Erythroblast (primary cell): ENCODE results near the gene BCAR3.
"Not testable (repeated sequence)": the region's sequence is repeated elsewhere in the genome, so short reads cannot be mapped to it uniquely, and the experiment has no call there.

ENCODE experiments used
- DNase-seq, 2 experiments: peaks; one replicate each; lab custom pipeline; 2025; lab: John Stamatoyannopoulos, UW
- GATA1 ChIP-seq: IDR thresholded peaks from 2 replicates; pipeline ENCODE4 v1.6.1; 2011; ENCODE audit warnings: low read depth, mild to moderate bottlenecking, control low read depth, low read length, moderate library complexity
- POLR2A ChIP-seq: IDR thresholded peaks from 2 replicates; pipeline ENCODE4 v1.6.1; 2011; ENCODE audit warnings: mild to moderate bottlenecking, low read length

BCAR3 gene

DNA sequence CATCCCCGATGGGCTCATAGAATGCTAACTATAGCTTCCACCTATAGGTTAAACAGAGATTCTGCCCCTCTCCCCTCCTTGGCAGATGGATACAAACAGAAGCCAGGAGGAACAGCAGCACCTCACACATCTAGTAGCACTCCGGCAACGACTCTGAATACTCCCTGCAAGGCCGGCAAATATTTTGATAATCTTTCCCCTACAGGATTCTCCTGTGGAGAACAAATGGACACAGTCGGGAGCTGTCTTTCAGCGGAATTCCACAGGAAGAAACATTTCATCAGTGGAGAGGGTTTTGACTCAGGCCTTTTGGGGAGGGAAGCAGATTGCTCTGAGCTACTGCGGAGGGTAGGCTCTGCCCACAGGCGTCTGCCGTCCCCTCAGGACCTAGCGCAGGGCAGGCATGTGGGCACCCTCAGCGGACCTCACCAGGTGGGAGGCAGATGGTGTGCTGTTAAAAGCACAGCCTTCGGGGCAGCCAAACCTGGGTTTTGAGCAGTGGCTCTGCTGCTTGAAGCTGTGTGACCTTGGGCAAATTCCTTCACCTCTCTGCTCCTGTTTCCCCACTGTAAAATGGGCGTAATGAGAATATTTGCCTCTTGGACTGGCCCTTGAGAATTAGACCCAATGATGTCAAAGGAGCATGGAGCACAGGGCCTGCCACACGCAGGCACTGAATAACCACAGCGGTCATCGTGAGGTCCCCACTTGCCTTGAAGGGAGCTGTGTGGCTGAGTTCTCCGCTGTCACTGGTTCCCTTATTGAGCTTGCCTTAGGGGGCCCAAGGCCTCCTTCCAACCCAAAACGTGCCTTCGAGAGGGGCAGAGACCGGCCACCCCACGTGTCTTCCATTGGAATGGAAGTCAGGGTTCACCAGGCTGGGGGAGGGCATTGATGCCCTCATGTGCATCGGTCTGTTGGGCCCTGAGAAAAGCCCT, 19.2 kb upstream of the BCAR3 start:
- no peak for TF ChIP-seq POLR2A
- TF ChIP-seq GATA1, result no peak
- no peak for DNase-seq

DNA sequence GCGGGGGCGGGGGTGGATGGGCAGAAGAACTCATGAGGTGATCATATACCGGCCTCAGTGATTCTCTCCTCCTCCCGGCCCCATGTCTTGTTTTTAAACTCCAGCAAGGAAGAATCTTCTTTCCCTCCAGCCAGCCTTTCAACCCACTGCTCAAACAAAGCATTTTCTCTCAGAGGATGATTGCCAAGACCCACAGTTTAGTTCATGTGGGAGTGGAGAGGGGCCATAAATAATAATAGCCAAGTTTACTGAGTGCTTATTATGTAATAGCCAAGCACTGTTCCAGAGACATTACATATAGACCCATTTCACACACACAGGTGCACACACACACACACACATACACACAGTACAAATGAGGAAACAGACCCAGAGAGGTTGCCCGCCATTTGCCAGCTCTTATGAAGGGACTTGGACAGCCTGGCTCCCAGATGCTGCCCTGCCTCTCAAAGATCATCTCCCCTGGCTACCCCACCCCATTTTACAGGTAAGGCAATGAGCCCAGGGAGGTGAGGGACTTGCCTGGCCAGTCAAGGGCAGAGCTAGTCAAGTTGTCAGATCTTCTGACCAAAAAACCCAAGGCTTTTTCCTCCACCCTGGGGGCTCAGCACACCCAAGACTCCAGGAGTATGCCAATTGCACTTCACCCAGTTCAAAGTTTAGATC, 18.0 kb upstream of the BCAR3 start:
- no peak for DNase-seq
- TF ChIP-seq GATA1, result no peak
- no peak for TF ChIP-seq POLR2A

DNA sequence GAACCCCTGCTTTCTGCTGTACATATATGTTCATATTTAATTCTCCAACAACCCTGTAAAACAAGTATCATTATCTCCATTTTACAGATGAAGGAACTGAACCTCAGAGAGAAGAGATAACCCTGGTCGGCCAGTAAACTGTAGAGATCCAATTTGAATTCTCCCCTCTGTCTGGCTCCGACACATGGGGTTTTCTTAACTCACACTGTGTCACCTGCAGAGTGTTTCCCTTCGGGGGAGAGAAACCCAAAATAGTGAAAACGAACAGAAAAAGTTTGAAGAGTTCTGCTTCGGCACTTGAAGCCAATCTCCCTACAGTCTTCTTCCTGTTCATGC, 17.4 kb upstream of the BCAR3 start:
- TF ChIP-seq POLR2A, result no peak
- TF ChIP-seq GATA1, result no peak
- peak; percentile 14 to 60 for DNase-seq

DNA sequence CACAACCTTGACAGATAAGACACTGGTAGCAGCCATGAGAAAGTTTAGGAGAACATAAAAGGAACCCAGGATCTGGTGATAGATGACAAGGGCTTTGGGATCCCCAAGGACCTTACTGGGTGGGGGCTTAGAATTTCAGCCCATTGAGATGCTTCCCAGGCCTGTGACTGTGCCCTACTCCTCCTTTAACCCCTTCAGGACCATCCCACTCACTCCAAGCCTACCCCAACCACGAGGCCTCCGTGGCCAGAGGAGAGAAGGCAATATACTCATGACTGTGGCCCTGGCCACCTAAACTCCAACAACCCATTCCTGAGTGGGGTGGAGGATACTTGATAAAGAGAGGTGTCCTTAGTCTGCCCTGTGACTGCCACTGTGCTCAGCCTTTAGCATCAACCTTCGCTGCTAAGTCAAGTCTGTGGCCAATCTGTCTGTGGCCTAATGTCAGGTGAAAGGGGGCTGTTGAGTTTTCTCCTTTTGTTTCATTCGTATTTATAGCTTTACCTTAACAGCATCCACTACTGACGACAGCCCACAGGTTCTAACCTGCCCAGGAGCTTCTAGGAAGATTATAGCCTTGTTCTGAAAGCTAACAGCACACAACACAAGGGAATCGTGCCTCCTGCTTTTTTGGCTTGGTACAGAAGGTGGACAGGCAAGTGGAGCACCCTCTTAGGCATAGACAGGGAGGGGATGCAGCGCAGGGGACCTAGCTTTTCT, 16.9 kb upstream of the BCAR3 start:
- no peak for DNase-seq
- no peak for TF ChIP-seq GATA1

DNA sequence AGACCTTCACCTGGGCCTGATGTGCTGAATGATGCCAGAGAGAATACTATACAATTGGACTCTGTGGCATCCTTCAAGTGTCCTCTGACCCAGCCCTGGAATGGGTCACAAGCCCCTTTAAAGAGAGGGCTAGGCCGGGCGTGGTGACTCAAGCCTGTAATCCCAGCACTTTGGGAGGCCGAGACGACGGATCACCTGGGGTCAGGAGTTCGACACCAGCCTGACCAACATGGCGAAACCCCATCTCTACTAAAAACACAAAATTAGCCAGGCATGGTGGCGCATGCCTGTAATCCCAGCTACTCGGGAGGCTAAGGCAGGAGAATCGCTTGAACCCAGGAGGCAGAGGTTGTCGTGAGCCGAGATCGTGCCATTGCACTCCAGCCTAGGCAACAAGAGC, 15.9 kb upstream of the BCAR3 start:
- DNase-seq, result not testable (repeated sequence)

DNA sequence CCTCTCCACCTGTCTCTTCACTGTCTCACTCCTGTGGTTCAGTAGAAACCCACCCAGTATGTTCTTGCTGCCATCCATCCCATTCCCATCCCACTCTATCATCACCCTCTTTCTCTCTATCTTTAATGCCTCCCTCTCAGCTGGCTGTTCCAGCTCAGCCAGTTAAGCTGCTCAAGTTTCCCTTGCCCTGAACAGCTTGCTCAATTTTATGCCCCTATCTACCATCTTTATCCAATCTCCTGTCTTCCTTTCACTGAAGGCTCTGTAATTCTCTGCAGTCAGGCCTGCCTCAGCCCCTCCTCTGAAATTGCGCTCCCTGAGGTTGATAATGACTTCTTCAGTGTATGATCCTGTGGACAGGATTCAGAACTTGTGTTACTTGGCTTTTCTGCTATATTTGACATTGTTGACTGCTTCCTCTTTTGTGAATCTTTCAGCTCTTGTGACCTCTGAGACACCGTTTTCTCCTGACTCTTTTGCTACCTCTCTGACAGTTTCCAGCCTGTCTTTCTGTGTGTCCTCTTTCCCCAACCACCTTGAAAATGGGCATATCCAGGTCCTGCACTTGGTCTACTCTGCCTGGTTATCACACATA, 13.9 kb upstream of the BCAR3 start:
- no peak for TF ChIP-seq GATA1
- no peak for TF ChIP-seq POLR2A
- no peak for DNase-seq

GRCh38 chr1:93694819-93695218, 13.2 kb upstream of the BCAR3 start:
- no peak for DNase-seq
- TF ChIP-seq GATA1, result no peak
- no peak for TF ChIP-seq POLR2A

DNA sequence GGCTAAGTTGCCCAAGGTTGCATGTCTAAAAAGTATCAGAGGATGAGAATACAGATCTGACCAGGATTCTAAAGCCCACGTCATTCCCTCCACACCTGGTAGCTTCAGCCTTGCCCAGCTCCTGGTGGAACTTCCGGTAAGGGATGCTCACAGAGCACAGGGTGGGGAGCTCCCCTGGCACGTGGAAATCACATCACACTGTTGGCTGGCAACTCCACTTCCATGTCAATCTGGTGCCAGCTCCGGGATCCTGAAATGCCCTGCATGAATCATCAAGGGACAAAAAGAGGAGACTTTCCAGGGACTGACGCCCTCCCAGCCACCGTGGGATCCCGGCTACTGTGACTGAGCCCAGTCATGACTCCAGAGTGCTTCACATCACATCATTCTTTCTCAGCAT, 12.4 kb upstream of the BCAR3 start:
- TF ChIP-seq GATA1 (no peak), POLR2A (no peak)
- DNase-seq, result no peak

DNA sequence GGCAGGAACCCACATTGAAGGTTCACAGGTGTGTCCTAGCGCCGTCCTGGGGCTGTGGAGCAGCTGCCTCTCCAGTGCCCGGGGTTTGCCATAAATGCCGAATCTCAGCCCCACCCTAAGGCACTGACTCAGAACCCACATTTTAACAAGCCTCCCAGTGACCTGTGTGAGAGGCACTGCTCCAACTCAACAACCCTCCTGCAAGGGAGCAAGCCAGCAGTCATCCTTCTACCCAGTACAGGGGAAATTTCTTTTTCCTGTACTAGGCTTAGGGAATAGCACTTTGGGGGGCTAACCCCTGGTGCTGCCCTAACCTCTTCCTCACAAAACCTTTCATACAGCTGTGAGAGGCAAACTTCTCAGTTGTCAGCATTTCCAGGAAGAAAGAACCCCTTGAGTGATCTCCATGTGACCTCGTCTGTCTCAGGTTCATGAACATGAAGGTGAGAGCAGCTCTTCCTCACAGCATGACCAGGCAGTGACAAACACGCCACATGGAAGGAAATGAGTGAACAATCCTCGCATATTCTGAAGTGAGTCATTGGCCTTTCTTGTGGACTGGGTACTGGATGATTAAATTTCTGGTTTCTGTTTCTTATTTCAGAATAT, 11.4 kb upstream of the BCAR3 start:
- no peak for TF ChIP-seq GATA1
- no peak for TF ChIP-seq POLR2A
- DNase-seq, result no peak

- no peak for DNase-seq
- TF ChIP-seq POLR2A, result no peak
- no peak for TF ChIP-seq GATA1
Measured at GRCh38 chr1:93692451-93692861, 10.8 kb upstream of the BCAR3 start.

GRCh38 chr1:93692026-93692425, 10.4 kb upstream of the BCAR3 start:
- DNase-seq, result no peak
- no peak for TF ChIP-seq POLR2A
- TF ChIP-seq GATA1, result no peak

- TF ChIP-seq GATA1, result no peak
- no peak for TF ChIP-seq POLR2A
- DNase-seq, result no peak
Measured at GRCh38 chr1:93690921-93691789, 9.5 kb upstream of the BCAR3 start.
